ENCODE measurements around the gene CBX4.

Gene CBX4

DNA sequence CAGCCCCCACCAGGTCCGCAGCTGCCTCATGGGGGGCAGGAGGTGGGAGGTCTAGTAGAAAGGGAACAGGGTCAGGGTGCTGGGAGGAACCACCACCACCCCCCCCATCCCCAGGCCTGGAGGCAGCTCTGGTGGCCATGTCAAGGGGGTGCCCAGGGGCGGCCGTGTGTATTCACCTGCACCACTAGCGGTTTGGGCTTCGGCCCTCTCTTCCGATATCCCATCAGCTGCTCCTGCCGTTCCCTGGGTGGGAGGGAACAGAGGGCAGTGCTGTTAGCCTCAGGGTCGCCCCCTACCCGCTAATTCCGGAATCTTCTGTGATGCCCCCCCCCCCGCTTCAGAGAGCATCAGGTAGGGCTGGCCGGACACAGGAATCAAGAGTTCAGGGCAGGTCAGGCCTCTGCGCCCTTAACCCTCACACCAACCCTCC, 3.8 kb downstream of the CBX4 start:
- Histone ChIP-seq H4K20me1 (ENCODE audit: insufficient read depth) (no peaks in the 10 kb centered on the region), H3K79me2 (ENCODE audit: insufficient read depth, low read depth) (peaks cover 31% of the 10 kb centered on the region), H3K4me3 (IDR thresholded peaks at IDR 0.05; ENCODE audit: insufficient read depth, low read depth, low read length) (no peak overlapping the region), H3K4me2 (peak overlapping the region; percentile 93; the same call in 1 of the 2 replicates), H2AFZ (ENCODE audit: low read depth) (no peak overlapping the region), H3K27me3 (ENCODE audit: insufficient read depth, low read depth) (peaks cover 6% of the 10 kb centered on the region), H3K4me1 (ENCODE audit: low read depth, poor library complexity, severe bottlenecking) (peaks cover 25% of the 10 kb centered on the region), H3K9ac (no peak overlapping the region), H3K36me3 (ENCODE audit: insufficient read depth) (no peaks in the 10 kb centered on the region), H3K27ac (no peak overlapping the region)
- TF ChIP-seq CTCF (conservative IDR thresholded peaks at IDR 0.05; ENCODE audit: low read depth, low read length): no peak

DNA sequence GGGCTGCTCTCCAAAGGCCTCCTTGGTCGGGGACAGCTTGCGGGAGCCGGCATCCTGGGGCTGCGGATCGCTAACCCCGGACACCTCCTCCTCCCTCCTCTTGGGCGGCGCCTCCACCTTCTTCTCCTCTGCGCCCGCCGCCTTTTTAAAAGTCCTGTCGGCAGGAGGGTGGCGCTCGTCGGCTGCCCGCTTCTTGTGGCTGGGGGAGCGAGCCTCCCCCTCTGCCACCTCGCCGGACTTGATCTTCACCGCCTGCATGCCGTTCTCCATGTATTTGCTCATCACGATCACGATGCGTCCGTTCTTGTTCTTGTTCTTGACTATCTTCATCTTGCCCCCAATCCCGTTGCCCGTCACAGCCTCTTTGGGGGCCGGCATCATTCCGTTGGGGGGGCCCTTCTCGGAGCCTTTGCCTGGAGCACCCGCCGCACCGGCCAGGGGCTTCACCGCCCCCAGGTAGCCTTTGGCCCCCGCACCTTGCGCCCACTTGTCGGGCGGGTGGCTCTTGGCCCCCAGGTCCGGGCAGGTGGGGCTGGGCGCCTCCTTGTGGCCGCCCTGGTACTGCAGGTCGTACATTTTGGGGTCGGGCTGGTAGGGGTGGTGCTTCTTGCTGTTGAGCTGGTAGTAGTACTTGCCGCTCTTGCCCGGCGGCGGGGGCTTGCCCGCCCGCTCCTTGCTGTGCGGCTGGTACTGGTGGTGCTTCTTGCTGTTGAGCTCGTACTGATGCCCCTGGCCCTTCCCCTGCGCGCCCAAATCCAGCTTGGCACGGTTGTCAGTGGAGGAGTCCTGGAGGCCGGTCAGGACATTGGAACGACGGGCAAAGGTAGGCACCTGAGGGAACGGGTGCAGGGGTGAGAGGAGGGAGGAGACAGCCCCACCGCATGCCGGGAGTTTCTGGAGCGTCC, 4.4 kb downstream of the CBX4 start:
- Histone ChIP-seq H4K20me1 (ENCODE audit: insufficient read depth) (no peaks in the 10 kb centered on the region), H3K27me3 (ENCODE audit: insufficient read depth, low read depth) (no peaks in the 10 kb centered on the region), H3K4me2 (no peak overlapping the region; the same call in 1 of the 2 replicates), H2AFZ (ENCODE audit: low read depth) (no peak overlapping the region), H3K79me2 (ENCODE audit: insufficient read depth, low read depth) (peaks cover 31% of the 10 kb centered on the region), H3K9ac (no peak overlapping the region), H3K27ac (no peak overlapping the region), H3K4me1 (ENCODE audit: low read depth, poor library complexity, severe bottlenecking) (peaks cover 19% of the 10 kb centered on the region), H3K4me3 (IDR thresholded peaks at IDR 0.05; ENCODE audit: insufficient read depth, low read depth, low read length) (no peak overlapping the region), H3K36me3 (ENCODE audit: insufficient read depth) (no peaks in the 10 kb centered on the region)
- peak; percentile 75 for TF ChIP-seq CTCF (conservative IDR thresholded peaks at IDR 0.05; ENCODE audit: low read depth, low read length)

DNA sequence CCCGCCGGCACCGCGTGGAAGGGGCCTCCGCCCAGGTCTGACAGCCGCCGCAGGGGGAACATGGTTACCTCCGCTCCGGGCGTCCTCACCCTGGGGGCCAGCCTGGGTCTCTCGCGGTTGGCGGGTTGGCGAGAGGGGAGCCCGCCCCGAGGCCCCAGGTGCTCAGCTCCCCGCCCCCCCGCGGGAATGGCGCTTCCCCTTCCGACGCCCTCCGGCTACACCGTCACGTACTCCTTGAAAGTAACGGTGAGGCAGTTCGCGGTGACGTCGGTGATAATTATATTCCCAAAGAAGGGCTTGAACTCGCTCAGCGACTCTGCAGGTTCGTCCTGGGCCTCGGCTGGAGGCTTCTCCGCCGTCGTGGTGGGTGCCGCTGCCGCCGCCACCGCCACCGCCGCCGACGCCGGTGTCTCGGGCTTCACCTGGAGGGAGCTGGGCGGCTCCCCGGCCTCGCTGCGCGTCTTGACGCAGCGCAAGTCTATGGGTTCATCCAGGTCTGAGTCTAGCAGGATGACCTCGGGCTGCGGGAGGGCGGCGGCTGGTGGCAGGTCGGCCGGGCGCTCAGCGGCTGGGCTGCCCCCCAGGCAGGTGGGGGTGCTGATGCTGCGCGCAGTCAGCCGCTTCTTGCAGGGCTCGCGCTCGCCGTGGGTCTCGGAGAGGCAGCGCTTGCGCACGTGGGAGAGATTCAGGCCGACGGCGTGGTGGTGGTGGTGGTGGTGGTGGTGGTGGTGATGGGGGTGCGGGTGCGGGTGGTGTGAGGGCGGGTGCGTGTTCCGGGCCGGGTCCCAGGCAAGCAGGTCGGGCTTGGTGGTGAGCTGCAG, 5.3 kb downstream of the CBX4 start:
- Histone ChIP-seq H3K4me1 (ENCODE audit: low read depth, poor library complexity, severe bottlenecking) (peaks cover 19% of the 10 kb centered on the region), H3K27ac (no peak overlapping the region), H3K36me3 (ENCODE audit: insufficient read depth) (no peaks in the 10 kb centered on the region), H4K20me1 (ENCODE audit: insufficient read depth) (no peaks in the 10 kb centered on the region), H3K4me2 (no peak overlapping the region), H3K79me2 (ENCODE audit: insufficient read depth, low read depth) (peaks cover 31% of the 10 kb centered on the region), H3K9ac (no peak overlapping the region), H2AFZ (ENCODE audit: low read depth) (no peak overlapping the region), H3K27me3 (ENCODE audit: insufficient read depth, low read depth) (no peaks in the 10 kb centered on the region), H3K4me3 (IDR thresholded peaks at IDR 0.05; ENCODE audit: insufficient read depth, low read depth, low read length) (no peak overlapping the region)
- no peak for TF ChIP-seq CTCF (conservative IDR thresholded peaks at IDR 0.05; ENCODE audit: low read depth, low read length)

DNA sequence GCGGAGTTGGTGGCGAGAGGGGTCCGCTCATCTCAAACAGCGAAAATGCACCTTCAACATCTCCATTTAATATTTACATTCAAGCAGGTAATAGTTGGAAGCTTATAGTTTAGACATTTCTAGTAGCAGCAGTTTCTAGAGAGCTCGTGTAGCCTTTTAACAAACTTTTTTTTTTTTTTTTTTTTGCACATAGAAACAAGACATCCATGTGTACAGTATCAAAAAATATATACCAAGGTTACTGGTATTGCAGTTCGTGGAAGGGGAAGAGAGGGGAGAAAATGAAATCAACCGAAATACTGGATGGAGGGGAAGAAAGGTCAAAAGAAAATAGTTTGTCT, 6.2 kb downstream of the CBX4 start:
- Histone ChIP-seq H3K9ac (no peak overlapping the region), H3K4me3 (IDR thresholded peaks at IDR 0.05; ENCODE audit: insufficient read depth, low read depth, low read length) (no peak overlapping the region), H3K4me1 (ENCODE audit: low read depth, poor library complexity, severe bottlenecking) (peaks cover 19% of the 10 kb centered on the region), H4K20me1 (ENCODE audit: insufficient read depth) (no peaks in the 10 kb centered on the region), H3K27me3 (ENCODE audit: insufficient read depth, low read depth) (no peaks in the 10 kb centered on the region), H3K27ac (no peak overlapping the region), H2AFZ (ENCODE audit: low read depth) (no peak overlapping the region), H3K36me3 (ENCODE audit: insufficient read depth) (no peaks in the 10 kb centered on the region), H3K4me2 (no peak overlapping the region), H3K79me2 (ENCODE audit: insufficient read depth, low read depth) (peaks cover 26% of the 10 kb centered on the region)
- no peak for TF ChIP-seq CTCF (conservative IDR thresholded peaks at IDR 0.05; ENCODE audit: low read depth, low read length)

Data from KMS-11 (cell line).